H1 (cell line): ENCODE data around the gene RMC1. TPM values are rescaled to one million over a fixed set of nuclear protein-coding genes. Genes with fewer than 3 reads are reported as not detected.

ENCODE experiments used
- CTCF ChIA-PET: fragments of 300-600 bp; sonication (Branson Sonifier 250); formaldehyde crosslinking; loops from one replicate; lab custom pipeline; 2021; ENCODE audit not compliant: partially characterized antibody; lab: Charles Lee
- POLR2A ChIA-PET: fragments of 300-600 bp; sonication (Branson Sonifier 250); formaldehyde crosslinking; loops from one replicate; lab custom pipeline; 2021; ENCODE audit warnings: inconsistent platforms; ENCODE audit not compliant: partially characterized antibody; lab: Charles Lee
- DNase-seq, 2 experiments: peaks; one replicate each; pipeline versions ENCODE4 v3.0.0 to v3.0.0-alpha.2; 2010 to 2022; ENCODE audit warnings: low spot score in 2 of 2, low read depth in 1 of 2, mixed read lengths in 1 of 2
- FAIRE-seq: peaks from 2 replicates; lab custom pipeline; 2011; peaks lifted over from hg19 to GRCh38; lab: Jason Lieb, UNC
- H2AFZ ChIP-seq: 2 replicates; pipeline ENCODE4 v1.8.1; 2012; ENCODE audit warnings: low read length, inconsistent platforms
- H2AK5ac ChIP-seq: 2 replicates; pipeline ENCODE4 v1.6.1; 2013; ENCODE audit warnings: low read depth, low read length
- H2BK120ac ChIP-seq: replicated peaks from 2 replicates; pipeline ENCODE3; 2013; ENCODE audit warnings: low read depth, low read length, inconsistent platforms
- H2BK12ac ChIP-seq: 2 replicates; pipeline ENCODE4 v1.6.1; 2013; ENCODE audit warnings: low read depth, low read length
- H2BK15ac ChIP-seq: 2 replicates; pipeline ENCODE4 v1.6.1; 2013; ENCODE audit warnings: low read length
- H2BK20ac ChIP-seq: 2 replicates; pipeline ENCODE4 v1.6.1; 2013; ENCODE audit warnings: low read length
- H2BK5ac ChIP-seq: 2 replicates; pipeline ENCODE4 v1.6.1; 2013; ENCODE audit warnings: low read depth, low read length
- H3K14ac ChIP-seq: 2 replicates; pipeline ENCODE4 v1.6.1; 2013; ENCODE audit warnings: inconsistent platforms; ENCODE audit not compliant: insufficient read length
- H3K18ac ChIP-seq: 2 replicates; pipeline ENCODE4 v1.6.1; 2013; ENCODE audit warnings: low read length; ENCODE audit errors: extremely low read depth
- H3K23ac ChIP-seq: 2 replicates; pipeline ENCODE4 v1.6.1; 2013; ENCODE audit warnings: inconsistent platforms; ENCODE audit not compliant: insufficient read length
- H3K23me2 ChIP-seq: 2 replicates; pipeline ENCODE4 v1.6.1; 2013; ENCODE audit warnings: low read depth, low read length
- H3K27ac ChIP-seq: 2 replicates; pipeline ENCODE4 v1.6.1; 2011; ENCODE audit warnings: low read depth, low read length, inconsistent platforms
- H3K27me3 ChIP-seq, 4 experiments: replicated peaks in 1 of 4; 1 replicate in 1 of 4; 2 replicates in 3 of 4; pipeline versions ENCODE4 v1.6.1 to v1.8.1; 2011 to 2013; ENCODE audit warnings: low read length in 3 of 4, mild to moderate bottlenecking in 3 of 4, inconsistent platforms in 2 of 4, mixed read lengths in 2 of 4, moderate library complexity in 1 of 4; ENCODE audit not compliant: control insufficient read depth in 3 of 4, insufficient read depth in 3 of 4; ENCODE audit errors: extremely low read depth in 1 of 4
- H3K36me3 ChIP-seq, 4 experiments: 2 replicates each; pipeline versions ENCODE4 v1.6.1 to v1.8.1; 2011 to 2013; ENCODE audit warnings: mild to moderate bottlenecking in 4 of 4, low read length in 3 of 4, moderate library complexity in 2 of 4, control low read depth in 1 of 4, inconsistent platforms in 1 of 4; ENCODE audit not compliant: insufficient read depth in 4 of 4, control insufficient read depth in 2 of 4
- H3K4ac ChIP-seq: replicated peaks from 2 replicates; pipeline ENCODE3; 2013; ENCODE audit warnings: low read length, low read depth, mixed read lengths, inconsistent platforms; ENCODE audit not compliant: insufficient read length
- H3K4me1 ChIP-seq, 4 experiments: replicated peaks in 1 of 4; 1 replicate in 1 of 4; 2 replicates in 3 of 4; pipeline versions ENCODE4 v1.6.1 to v1.8.1; 2011 to 2013; ENCODE audit warnings: low read length in 3 of 4, inconsistent platforms in 2 of 4, mixed read lengths in 1 of 4; ENCODE audit not compliant: insufficient read depth in 4 of 4, control insufficient read depth in 3 of 4
- H3K4me2 ChIP-seq, 2 experiments: 2 replicates each; pipeline versions ENCODE4 v1.6.1 to v1.8.1; 2011 to 2013; ENCODE audit warnings: low read depth in 2 of 2, low read length in 2 of 2, control low read depth in 1 of 2, inconsistent platforms in 1 of 2, mild to moderate bottlenecking in 1 of 2; ENCODE audit not compliant: insufficient read depth in 1 of 2
- H3K4me3 ChIP-seq, 4 experiments: fragments of 200-600, 300-600 bp in 1 of 4; sonication (generic), shearing (Covaris generic), sonication (Bioruptor Twin) in 1 of 4; 2 replicates each; pipeline versions ENCODE4 v1.5.1 to v1.8.1; 2011 to 2016; ENCODE audit warnings: low read length in 4 of 4, low read depth in 3 of 4, control low read depth in 2 of 4, inconsistent platforms in 2 of 4, mild to moderate bottlenecking in 2 of 4, mixed read lengths in 1 of 4, moderate library complexity in 1 of 4; ENCODE audit not compliant: insufficient read depth in 2 of 4; ENCODE audit errors: extremely low read depth in 1 of 4
- H3K56ac ChIP-seq: replicated peaks from 2 replicates; pipeline ENCODE3; 2013; ENCODE audit warnings: low read depth, mild to moderate bottlenecking, mixed read lengths, low read length, inconsistent platforms; ENCODE audit not compliant: insufficient read length
- H3K79me1 ChIP-seq: 2 replicates; pipeline ENCODE4 v1.6.1; 2013; ENCODE audit warnings: low read depth, low read length, control low read depth
- H3K79me2 ChIP-seq, 2 experiments: 2 replicates each; pipeline versions ENCODE4 v1.6.1 to v1.8.1; 2012 to 2013; ENCODE audit warnings: low read length in 2 of 2, mild to moderate bottlenecking in 2 of 2, inconsistent platforms in 1 of 2; ENCODE audit not compliant: insufficient read depth in 2 of 2, control insufficient read depth in 1 of 2
- H3K9ac ChIP-seq, 4 experiments: replicated peaks in 1 of 4; 1 replicate in 1 of 4; 2 replicates in 3 of 4; pipeline versions ENCODE4 v1.6.1 to v1.8.1; 2011 to 2013; ENCODE audit warnings: low read depth in 3 of 4, low read length in 3 of 4, control low read depth in 2 of 4, mild to moderate bottlenecking in 2 of 4, moderate library complexity in 2 of 4, inconsistent platforms in 1 of 4; ENCODE audit errors: extremely low read depth in 1 of 4
- H3K9me3 ChIP-seq, 2 experiments: 2 replicates each; pipeline versions ENCODE4 v1.6.1 to v1.8.1; 2012 to 2013; ENCODE audit warnings: mild to moderate bottlenecking in 2 of 2, moderate library complexity in 2 of 2, control low read depth in 1 of 2, inconsistent platforms in 1 of 2, low read depth in 1 of 2, low read length in 1 of 2, mixed read lengths in 1 of 2; ENCODE audit not compliant: insufficient read depth in 2 of 2
- H4K20me1 ChIP-seq, 2 experiments: replicated peaks in 1 of 2; 2 replicates each; pipeline versions ENCODE3 to v1.8.1; 2011 to 2013; ENCODE audit warnings: inconsistent platforms in 2 of 2, low read length in 2 of 2, mild to moderate bottlenecking in 1 of 2; ENCODE audit not compliant: insufficient read depth in 2 of 2, control insufficient read depth in 1 of 2
- H4K5ac ChIP-seq: 2 replicates; pipeline ENCODE4 v1.6.1; 2013; ENCODE audit warnings: low read length, low read depth, mixed read lengths, inconsistent platforms; ENCODE audit not compliant: insufficient read length
- H4K8ac ChIP-seq: 2 replicates; pipeline ENCODE4 v1.8.0; 2013; ENCODE audit warnings: mild to moderate bottlenecking, moderate library complexity, low read length, inconsistent platforms; ENCODE audit not compliant: insufficient read depth; ENCODE audit errors: extremely low read depth
- H4K91ac ChIP-seq: replicated peaks from 2 replicates; pipeline ENCODE3; 2013; ENCODE audit warnings: low read length, mixed read lengths, inconsistent platforms; ENCODE audit not compliant: insufficient read length
- CBX5 ChIP-seq: fragments of 300-800, 300-1000 bp; sonication (generic); IDR thresholded peaks from 2 replicates; pipeline ENCODE4 v1.7.1; 2016; ENCODE audit warnings: antibody characterized with exemption, low read length, low read depth
- RBBP5 ChIP-seq: IDR thresholded peaks from 2 replicates; pipeline ENCODE4 v1.7.1; 2012; ENCODE audit warnings: low read depth, mild to moderate bottlenecking, inconsistent platforms, low read length, moderate library complexity, borderline replicate concordance
- WGBS, 2 experiments: shearing (Covaris generic) in 1 of 2; methylation state at CpG; one replicate each; pipeline versions ENCODE4 v1.1.6 to v1.1.7; 2013 to 2015; ENCODE audit warnings: low lambda C conversion rate in 2 of 2, mixed read lengths in 2 of 2, inconsistent platforms in 1 of 2, low coverage in 1 of 2, missing lambda C conversion rate in 1 of 2; ENCODE audit not compliant: insufficient replicate concordance in 2 of 2, insufficient coverage in 1 of 2, insufficient read length in 1 of 2; ENCODE audit errors: extremely low coverage in 1 of 2, missing lambda C conversion rate in 1 of 2; 5-methylcytosine and 5-hydroxymethylcytosine counted together
- polyA plus RNA-seq, 7 experiments: library from polyadenylated mRNA; depleted of rRNA in 3 of 7; stranded (reverse) in 5 of 7; unstranded in 2 of 7; fragments of >200 nt in 5 of 7; fragments of 200-250 nt in 2 of 7; gene quantifications; 1 replicate in 5 of 7; 2 replicates in 1 of 7; 4 replicates in 1 of 7; pipeline versions ENCODE4 v1.2.1 to v1.2.3, GENCODE V29; 2011 to 2013; ENCODE audit warnings: missing spikeins in 2 of 7, mixed read lengths in 2 of 7
- total RNA-seq: library from RNA; stranded (reverse); fragmentation: NEBNext Ultra II Directional; extraction: Animal tissue kit (Norgen Biotek cat#: 25700); gene quantifications from 2 replicates; pipeline ENCODE4 v1.2.1, GENCODE V29; 2021

RMC1 gene
- total and polyA plus RNA-seq, 2 of the 8 experiments (the other 6 are each of a cell fraction or from before 2014, with no cell fraction given) = 16.4 to 20.1 TPM

- CTCF ChIA-PET = interaction anchor here (1.3 to 4.2 kb wide), 2 partner anchors 13 to 26 kb away, joined by 3 to 22 read pairs; partner anchors contain the start of gene RMC1
- no peak overlapping the region for H4K5ac ChIP-seq
- H3K27ac ChIP-seq = no peak overlapping the region
- H3K36me3 ChIP-seq = peaks cover 16 to 78% (median 52%) of the 10 kb centered on the region in 4 experiments
- no peak overlapping the region for H3K56ac ChIP-seq
- no peak overlapping the region for H2AFZ ChIP-seq
- no peaks in the 10 kb centered on the region for H3K4me1 ChIP-seq
- H2BK120ac ChIP-seq = no peak overlapping the region
- H3K23ac ChIP-seq = no peak overlapping the region
- no peaks in the 10 kb centered on the region for H3K79me2 ChIP-seq
- no peak overlapping the region for H2BK15ac ChIP-seq
- no peaks in the 10 kb centered on the region for H3K23me2 ChIP-seq
- H3K4me2 ChIP-seq = no peak overlapping the region
- 91% methylated on average over 3 of the region's 3 CpGs; no CpG with 5 or more reads in 1 of the 2 experiments for WGBS, 2 experiments
- no peak overlapping the region for H4K91ac ChIP-seq
- H3K4me3 ChIP-seq = no peak overlapping the region
- no peak overlapping the region for H2BK20ac ChIP-seq
- no peaks in the 10 kb centered on the region for H4K20me1 ChIP-seq
- no peak overlapping the region for H4K8ac ChIP-seq
- H3K79me1 ChIP-seq = no peaks in the 10 kb centered on the region
- H3K9me3 ChIP-seq = no peaks in the 10 kb centered on the region
- FAIRE-seq = no peak
- no peak overlapping the region for H3K9ac ChIP-seq
- no peaks in the 10 kb centered on the region for H3K27me3 ChIP-seq
- H3K18ac ChIP-seq = no peak overlapping the region
- no peak overlapping the region for H2BK5ac ChIP-seq
- H3K4ac ChIP-seq = no peak overlapping the region
- H2BK12ac ChIP-seq = no peak overlapping the region
- no peak for DNase-seq
- POLR2A ChIA-PET = no interaction called here
- H3K14ac ChIP-seq = no peak overlapping the region
- no peak overlapping the region for H2AK5ac ChIP-seq
- TF ChIP-seq CBX5 (no peak), RBBP5 (no peak)
Measured at GRCh38 chr18:23529604-23530003, 26.3 kb downstream of the RMC1 start.
